Measurements from ENCODE around the gene FUS. TPM values are rescaled to one million over a fixed set of nuclear protein-coding genes. Genes with fewer than 3 reads are reported as not detected.
A peak's percentile ranks its signal among the peaks of the same experiment; 100 is the strongest.

FUS gene
- total and polyA plus RNA-seq, 2 experiments from 2014 or later, result 247 to 528 TPM

- TF ChIP-seq ZNF462 (CRISPR knock-in tag; IDR thresholded peaks at IDR 0.05), result no peak
- TF ChIP-seq NANOG (IDR thresholded peaks at IDR 0.05; ENCODE audit: borderline replicate concordance), result no peak
- TF ChIP-seq POLR2AphosphoS5 (IDR thresholded peaks at IDR 0.05; ENCODE audit: low read depth), result no peak
- no peak for TF ChIP-seq EZH2 (IDR thresholded peaks at IDR 0.05; ENCODE audit: low read depth, unreplicated experiment)
- no peak for TF ChIP-seq STAT1 (IDR thresholded peaks at IDR 0.05; ENCODE audit: unreplicated experiment)
- TF ChIP-seq EZH2phosphoT487 (IDR thresholded peaks at IDR 0.05; ENCODE audit: unreplicated experiment), result no peak
- no peak for TF ChIP-seq ZNF114 (CRISPR knock-in tag; IDR thresholded peaks at IDR 0.05)
- no peak for TF ChIP-seq CREB1 (CRISPR knock-in tag; IDR thresholded peaks at IDR 0.05; ENCODE audit: low read depth)
These were observed 43.1 kb downstream of the FUS start (continued) for GRCh38 chr16:31223044-31223443.

GRCh38 chr16:31224092-31224955 is 44.4 kb downstream of the FUS start:
- Histone ChIP-seq H3K27ac (ENCODE audit: low read depth) (no peak overlapping the region), H3K79me2 (replicated peaks; ENCODE audit: insufficient read depth) (no peaks in the 10 kb centered on the region), H3K9me2 (ENCODE audit: insufficient read depth) (no peaks in the 10 kb centered on the region), H3K4me1 (ENCODE audit: insufficient read depth) (no peaks in the 10 kb centered on the region), H4K20me1 (replicated peaks; ENCODE audit: insufficient read depth) (no peaks in the 10 kb centered on the region), H3K4me3 (no peak overlapping the region), H3K27me3 (ENCODE audit: insufficient read depth) (no peaks in the 10 kb centered on the region), H3F3A (replicated peaks; ENCODE audit: low read depth) (no peaks in the 10 kb centered on the region), H3K36me3 (ENCODE audit: insufficient read depth) (no peaks in the 10 kb centered on the region), H2AFZ (peak overlapping the region; percentile 86; the same call in 1 of the 2 replicates), H3K4me2 (no peak overlapping the region)
- DNase-seq (ENCODE audit: low spot score) (peak; percentile 43), ATAC-seq (peak; percentile 70)
- H3K4me1 Mint-ChIP-seq, result peaks cover 3% of the 10 kb centered on the region; the same call in 1 of the 3 replicates
- no peaks in the 10 kb centered on the region for H3K36me3 Mint-ChIP-seq (ENCODE audit: low read depth)
- no peak overlapping the region for H3K27ac Mint-ChIP-seq
- peaks cover 10% of the 10 kb centered on the region for H3K27me3 Mint-ChIP-seq (ENCODE audit: insufficient read depth, low read depth, poor library complexity)
- no peaks in the 10 kb centered on the region; the same call in 1 of the 3 replicates for H3K9me3 Mint-ChIP-seq
- no peak overlapping the region for H3K4me3 Mint-ChIP-seq
- TF ChIP-seq NANOG (IDR thresholded peaks at IDR 0.05; ENCODE audit: borderline replicate concordance) (no peak), EZH2phosphoT487 (IDR thresholded peaks at IDR 0.05; ENCODE audit: unreplicated experiment) (no peak), REST (IDR thresholded peaks at IDR 0.05; ENCODE audit: unreplicated experiment) (no peak), POLR2AphosphoS5 (IDR thresholded peaks at IDR 0.05; ENCODE audit: low read depth) (no peak)
